Mesothelial cell of epicardium (in vitro differentiated cells): ENCODE results near the gene NOL8. TPM values are rescaled to one million over a fixed set of nuclear protein-coding genes. Genes with fewer than 3 reads are reported as not detected.

Experiments
- DNase-seq, 2 experiments: peaks; one replicate each; pipeline ENCODE4 v3.0.0; 2021; ENCODE audit warnings: low spot score in 2 of 2; ENCODE audit not compliant: unreplicated experiment in 2 of 2
- H3K27ac Mint-ChIP-seq: 2 replicates; pipeline ENCODE4 v1.8.0; 2021; ENCODE audit warnings: mixed read lengths
- H3K27me3 Mint-ChIP-seq: 2 replicates; pipeline ENCODE4 v1.8.0; 2021; ENCODE audit warnings: low read depth, mixed read lengths
- H3K36me3 Mint-ChIP-seq: 2 replicates; pipeline ENCODE4 v1.8.0; 2021; ENCODE audit warnings: mixed read lengths
- H3K4me1 Mint-ChIP-seq: 2 replicates; pipeline ENCODE4 v1.8.0; 2021; ENCODE audit warnings: mixed read lengths
- H3K4me3 Mint-ChIP-seq: 2 replicates; pipeline ENCODE4 v1.8.0; 2021; ENCODE audit warnings: mild to moderate bottlenecking, moderate library complexity, mixed read lengths
- H3K9me3 Mint-ChIP-seq: 2 replicates; pipeline ENCODE4 v1.8.0; 2021; ENCODE audit warnings: mixed read lengths
- CTCF ChIP-seq: fragments of 200-600 bp; sonication (generic); IDR thresholded peaks from one replicate; pipeline ENCODE4 v1.5.0; 2021; ENCODE audit warnings: antibody characterized with exemption; ENCODE audit not compliant: unreplicated experiment
- total RNA-seq: library from RNA; stranded (reverse); gene quantifications from 3 replicates; pipeline ENCODE4 v1.2.1, GENCODE V29; 2021

Gene NOL8
- total RNA-seq, 1 donor from 2014 or later = 42.7 TPM

- no peak for TF ChIP-seq CTCF
- peaks cover 3% of the 10 kb centered on the region for H3K4me1 Mint-ChIP-seq
- peaks cover 49% of the 10 kb centered on the region for H3K36me3 Mint-ChIP-seq
- H3K4me3 Mint-ChIP-seq = no peak overlapping the region
- H3K9me3 Mint-ChIP-seq = no peaks in the 10 kb centered on the region
- no peaks in the 10 kb centered on the region for H3K27me3 Mint-ChIP-seq
- DNase-seq = no peak
- H3K27ac Mint-ChIP-seq = no peak overlapping the region
Observed at GRCh38 chr9:92312887-92313623, 12.1 kb downstream of the NOL8 start.

GRCh38 chr9:92310562-92310961, 14.6 kb downstream of the NOL8 start:
- no peaks in the 10 kb centered on the region for H3K9me3 Mint-ChIP-seq
- H3K4me3 Mint-ChIP-seq = no peak overlapping the region
- H3K36me3 Mint-ChIP-seq = peaks cover 46% of the 10 kb centered on the region
- TF ChIP-seq CTCF = no peak
- no peak overlapping the region for H3K27ac Mint-ChIP-seq
- no peaks in the 10 kb centered on the region for H3K27me3 Mint-ChIP-seq
- no peak for DNase-seq
- H3K4me1 Mint-ChIP-seq = peaks cover 3% of the 10 kb centered on the region

GRCh38 chr9:92308893-92309292, 16.3 kb downstream of the NOL8 start:
- peaks cover 3% of the 10 kb centered on the region for H3K4me1 Mint-ChIP-seq
- H3K4me3 Mint-ChIP-seq = no peak overlapping the region
- no peaks in the 10 kb centered on the region for H3K9me3 Mint-ChIP-seq
- DNase-seq = no peak
- H3K36me3 Mint-ChIP-seq = peaks cover 49% of the 10 kb centered on the region
- H3K27ac Mint-ChIP-seq = no peak overlapping the region
- no peak for TF ChIP-seq CTCF
- no peaks in the 10 kb centered on the region for H3K27me3 Mint-ChIP-seq

- H3K9me3 Mint-ChIP-seq = no peaks in the 10 kb centered on the region
- no peaks in the 10 kb centered on the region for H3K27me3 Mint-ChIP-seq
- H3K4me3 Mint-ChIP-seq = no peak overlapping the region
- no peak overlapping the region for H3K27ac Mint-ChIP-seq
- H3K36me3 Mint-ChIP-seq = peaks cover 35% of the 10 kb centered on the region
- H3K4me1 Mint-ChIP-seq = peaks cover 2% of the 10 kb centered on the region
- no peak for TF ChIP-seq CTCF
- DNase-seq = no peak
Observed at GRCh38 chr9:92300936-92301335, 24.2 kb downstream of the NOL8 start.

GRCh38 chr9:92299116-92299515, 26.0 kb downstream of the NOL8 start:
- no peak for TF ChIP-seq CTCF
- no peak for DNase-seq
- H3K27me3 Mint-ChIP-seq = no peaks in the 10 kb centered on the region
- H3K4me1 Mint-ChIP-seq = peaks cover 19% of the 10 kb centered on the region
- H3K9me3 Mint-ChIP-seq = no peaks in the 10 kb centered on the region
- H3K27ac Mint-ChIP-seq = no peak overlapping the region
- H3K36me3 Mint-ChIP-seq = peaks cover 27% of the 10 kb centered on the region
- no peak overlapping the region for H3K4me3 Mint-ChIP-seq
